ENCODE measurements around the gene FIBCD1.

GRCh38 chr9:130924448-130924788, 14.6 kb downstream of the FIBCD1 start:
- TF ChIP-seq CTCF (conservative IDR thresholded peaks at IDR 0.05; ENCODE audit: low read length) (no peak), EZH2phosphoT487 (IDR thresholded peaks at IDR 0.05; ENCODE audit: borderline replicate concordance, low read depth, low read length) (no peak)

Measured in OCI-LY7 (cell line).